H9 (cell line): ENCODE measurements around the gene TEX12. TPM values are rescaled to one million over a fixed set of nuclear protein-coding genes. Genes with fewer than 3 reads are reported as not detected.

Source experiments
- DNase-seq: peaks from one replicate; pipeline ENCODE4 v3.0.0-alpha.2; 2017
- H2AFZ ChIP-seq: one replicate; pipeline ENCODE4 v1.6.1; 2013; ENCODE audit warnings: mild to moderate bottlenecking, low read length, control low read depth, moderate library complexity
- H2AK5ac ChIP-seq: 2 replicates; pipeline ENCODE4 v1.6.1; 2013; ENCODE audit warnings: low read length, control low read depth, mixed read lengths; ENCODE audit not compliant: insufficient read length
- H2BK120ac ChIP-seq: one replicate; pipeline ENCODE4 v1.6.1; 2013; ENCODE audit warnings: low read depth, mild to moderate bottlenecking, low read length, control low read depth, inconsistent platforms; ENCODE audit not compliant: poor library complexity, severe bottlenecking
- H2BK12ac ChIP-seq: 2 replicates; pipeline ENCODE4 v1.6.1; 2013; ENCODE audit warnings: low read length, control low read depth, mixed read lengths, low read depth; ENCODE audit not compliant: insufficient read length
- H2BK15ac ChIP-seq: 2 replicates; pipeline ENCODE4 v1.6.1; 2013; ENCODE audit warnings: low read depth, low read length, control low read depth
- H2BK20ac ChIP-seq: one replicate; pipeline ENCODE4 v1.6.1; 2013; ENCODE audit warnings: low read depth, mild to moderate bottlenecking, low read length, control low read depth, inconsistent platforms; ENCODE audit not compliant: poor library complexity, severe bottlenecking
- H2BK5ac ChIP-seq: 2 replicates; pipeline ENCODE4 v1.6.1; 2013; ENCODE audit warnings: low read length, control low read depth, mixed read lengths; ENCODE audit not compliant: insufficient read length
- H3K14ac ChIP-seq: 2 replicates; pipeline ENCODE4 v1.6.1; 2013; ENCODE audit warnings: low read length, control low read depth; ENCODE audit not compliant: insufficient read depth
- H3K18ac ChIP-seq: 2 replicates; pipeline ENCODE4 v1.6.1; 2013; ENCODE audit warnings: low read depth, mild to moderate bottlenecking, mixed read lengths, low read length, control low read depth; ENCODE audit not compliant: insufficient read length
- H3K23ac ChIP-seq: 2 replicates; pipeline ENCODE4 v1.6.1; 2013; ENCODE audit warnings: low read length, control low read depth, mixed read lengths, low read depth; ENCODE audit not compliant: insufficient read length
- H3K23me2 ChIP-seq: 2 replicates; pipeline ENCODE4 v1.6.1; 2013; ENCODE audit warnings: low read depth, mild to moderate bottlenecking, mixed read lengths, low read length, control low read depth; ENCODE audit not compliant: insufficient read length, poor library complexity, severe bottlenecking
- H3K27ac ChIP-seq: 2 replicates; pipeline ENCODE4 v1.5.1; 2013; ENCODE audit warnings: low read length, control low read depth, mixed read lengths, low read depth; ENCODE audit not compliant: insufficient read length
- H3K27me3 ChIP-seq: 2 replicates; pipeline ENCODE4 v1.6.1; 2013; ENCODE audit warnings: low read length, control low read depth, inconsistent platforms; ENCODE audit not compliant: insufficient read depth
- H3K4ac ChIP-seq: 2 replicates; pipeline ENCODE4 v1.6.1; 2013; ENCODE audit warnings: low read depth, mild to moderate bottlenecking, control low read depth, inconsistent platforms, low read length, moderate library complexity
- H3K4me1 ChIP-seq: 2 replicates; pipeline ENCODE4 v1.6.1; 2013; ENCODE audit warnings: low read length, control low read depth, inconsistent platforms; ENCODE audit not compliant: insufficient read depth
- H3K4me2 ChIP-seq: 2 replicates; pipeline ENCODE4 v1.6.1; 2013; ENCODE audit warnings: low read length, control low read depth, mixed read lengths; ENCODE audit not compliant: insufficient read length, insufficient read depth
- H3K56ac ChIP-seq: 2 replicates; pipeline ENCODE4 v1.6.1; 2013; ENCODE audit warnings: low read depth, mild to moderate bottlenecking, mixed read lengths, low read length, control low read depth; ENCODE audit not compliant: insufficient read length
- H3K79me1 ChIP-seq: 2 replicates; pipeline ENCODE4 v1.6.1; 2013; ENCODE audit warnings: low read depth, mild to moderate bottlenecking, moderate library complexity, low read length, control low read depth, inconsistent platforms; ENCODE audit not compliant: insufficient read depth, poor library complexity, severe bottlenecking
- H3K79me2 ChIP-seq: 2 replicates; pipeline ENCODE4 v1.6.1; 2013; ENCODE audit warnings: low read length, control low read depth, inconsistent platforms; ENCODE audit not compliant: insufficient read depth
- H3K9ac ChIP-seq: 2 replicates; pipeline ENCODE4 v1.6.1; 2013; ENCODE audit warnings: low read length, control low read depth, mixed read lengths; ENCODE audit not compliant: insufficient read length; ENCODE audit errors: extremely low read depth
- H3K9me3 ChIP-seq: one replicate; pipeline ENCODE4 v1.6.1; 2013; ENCODE audit warnings: low read depth, low read length, inconsistent platforms; ENCODE audit not compliant: control insufficient read depth
- H3T11ph ChIP-seq: one replicate; pipeline ENCODE4 v1.6.1; 2013; ENCODE audit warnings: mild to moderate bottlenecking, low read length, control low read depth, inconsistent platforms
- H4K20me1 ChIP-seq: one replicate; pipeline ENCODE4 v1.6.1; 2013; ENCODE audit not compliant: control insufficient read depth, insufficient read length, insufficient read depth
- H4K5ac ChIP-seq: 2 replicates; pipeline ENCODE4 v1.6.1; 2013; ENCODE audit warnings: low read depth, mild to moderate bottlenecking, mixed read lengths, low read length, control low read depth; ENCODE audit not compliant: insufficient read length
- H4K8ac ChIP-seq: replicated peaks from 2 replicates; pipeline ENCODE4 v1.6.1; 2013; ENCODE audit warnings: low read length, control low read depth, mixed read lengths, low read depth; ENCODE audit not compliant: insufficient read length
- H4K91ac ChIP-seq: 2 replicates; pipeline ENCODE4 v1.6.1; 2013; ENCODE audit warnings: low read depth, mild to moderate bottlenecking, moderate library complexity, mixed read lengths, low read length, control low read depth; ENCODE audit not compliant: insufficient read length
- H3K27ac Mint-ChIP-seq, 3 experiments: 2 replicates in 2 of 3; 3 replicates in 1 of 3; pipeline ENCODE4 v1.8.0; 2020 to 2021; ENCODE audit warnings: mixed read lengths in 3 of 3, mild to moderate bottlenecking in 1 of 3, moderate library complexity in 1 of 3
- H3K27me3 Mint-ChIP-seq: 2 replicates; pipeline ENCODE4 v1.8.0; 2021; ENCODE audit warnings: low read depth, mild to moderate bottlenecking, moderate library complexity, mixed read lengths
- H3K36me3 Mint-ChIP-seq, 3 experiments: 2 replicates in 2 of 3; 3 replicates in 1 of 3; pipeline ENCODE4 v1.8.0; 2020 to 2021; ENCODE audit warnings: low read depth in 3 of 3, mixed read lengths in 3 of 3; ENCODE audit not compliant: insufficient read depth in 1 of 3
- H3K4me1 Mint-ChIP-seq, 2 experiments: 2 replicates each; pipeline ENCODE4 v1.8.0; 2020; ENCODE audit warnings: mixed read lengths in 2 of 2
- H3K4me3 Mint-ChIP-seq, 2 experiments: 2 replicates in 1 of 2; 3 replicates in 1 of 2; pipeline ENCODE4 v1.8.0; 2020 to 2021; ENCODE audit warnings: mild to moderate bottlenecking in 2 of 2, mixed read lengths in 2 of 2, moderate library complexity in 1 of 2
- H3K9me3 Mint-ChIP-seq, 2 experiments: 2 replicates in 1 of 2; 3 replicates in 1 of 2; pipeline ENCODE4 v1.8.0; 2020; ENCODE audit warnings: mild to moderate bottlenecking in 2 of 2, mixed read lengths in 2 of 2, moderate library complexity in 1 of 2
- CTCF ChIP-seq: fragments of 200-600 bp; sonication (generic); conservative IDR thresholded peaks from 3 replicates; pipeline ENCODE4 v1.8.0; 2021; ENCODE audit warnings: antibody characterized with exemption, mild to moderate bottlenecking
- WGBS: extraction: QIAGEN DNeasy Blood & Tissue Kit; methylation state at CpG from one replicate; pipeline ENCODE4 v1.1.7; 2013; ENCODE audit warnings: missing lambda C conversion rate, low lambda C conversion rate, mixed read lengths; ENCODE audit not compliant: insufficient read length; ENCODE audit errors: extremely low coverage; 5-methylcytosine and 5-hydroxymethylcytosine counted together
- total RNA-seq: library from RNA; stranded (reverse); gene quantifications from 2 replicates; pipeline ENCODE4 v1.2.1, GENCODE V29; 2021

The TEX12 gene
- total RNA-seq, 1 experiment from 2014 or later, result 0.31 TPM

- H3K23me2 ChIP-seq, result no peaks in the 10 kb centered on the region
- no peak overlapping the region for H2BK15ac ChIP-seq
- H3K56ac ChIP-seq, result no peak overlapping the region
- Mint-ChIP-seq H3K9me3 (no peaks in the 10 kb centered on the region), H3K4me1 (no peaks in the 10 kb centered on the region), H3K36me3 (no peaks in the 10 kb centered on the region), H3K4me3 (no peak overlapping the region), H3K27me3 (peaks cover 1% of the 10 kb centered on the region; the same call in 1 of the 2 replicates), H3K27ac (no peak overlapping the region)
- H3K79me1 ChIP-seq, result no peaks in the 10 kb centered on the region
- TF ChIP-seq CTCF, result no peak
- H2AFZ ChIP-seq, result no peak overlapping the region
- no peak overlapping the region for H3K4me2 ChIP-seq
- WGBS, result no CpG with 5 or more reads among the region's 3 CpGs
- no peaks in the 10 kb centered on the region for H3K79me2 ChIP-seq
- H4K20me1 ChIP-seq, result no peaks in the 10 kb centered on the region
- no peak overlapping the region for H3K23ac ChIP-seq
- no peak overlapping the region for H4K91ac ChIP-seq
- no peak overlapping the region for H3T11ph ChIP-seq
- no peak overlapping the region for H2BK20ac ChIP-seq
- H3K4me1 ChIP-seq, result no peaks in the 10 kb centered on the region
- H2BK120ac ChIP-seq, result no peak overlapping the region
- H2AK5ac ChIP-seq, result no peak overlapping the region
- H2BK5ac ChIP-seq, result no peak overlapping the region
- H4K8ac ChIP-seq, result no peak overlapping the region
- no peak for DNase-seq
- H3K14ac ChIP-seq, result no peak overlapping the region
- H2BK12ac ChIP-seq, result no peak overlapping the region
- no peak overlapping the region for H3K4ac ChIP-seq
- H3K9ac ChIP-seq, result no peak overlapping the region
- H3K18ac ChIP-seq, result no peak overlapping the region
- no peaks in the 10 kb centered on the region for H3K9me3 ChIP-seq
- H4K5ac ChIP-seq, result no peak overlapping the region
- H3K27me3 ChIP-seq, result no peaks in the 10 kb centered on the region
- H3K27ac ChIP-seq, result no peak overlapping the region
Measured at GRCh38 chr11:112143597-112143996, 23.6 kb upstream of the TEX12 start.
